Gastroesophageal sphincter (tissue), 4 donors: ENCODE data around the gene ADAMTS17. TPM values are rescaled to one million over a fixed set of nuclear protein-coding genes. Genes with fewer than 3 reads are reported as not detected.

Experiments used
- ATAC-seq: fragments of 150-250 bp; one replicate; pipeline ENCODE4 v1.9.1; 2016; ENCODE audit warnings: mild to moderate bottlenecking, moderate library complexity
- H3K27ac ChIP-seq, 4 donors: fragments of 200-600 bp; sonication (generic) in 3 of 4; 1 replicate in 3 of 4; 2 replicates in 1 of 4; pipeline ENCODE4 v1.5.1; 2016 to 2019
- H3K27me3 ChIP-seq: fragments of 200-600 bp; sonication (generic); one replicate; pipeline ENCODE4 v1.5.1; 2019
- H3K36me3 ChIP-seq, 2 donors: fragments of 200-600 bp; sonication (generic); one replicate each; pipeline ENCODE4 v1.5.1; 2019; ENCODE audit warnings: control low read depth in 1 of 2
- H3K4me1 ChIP-seq, 3 donors: fragments of 200-600 bp; sonication (generic); 1 replicate in 2 of 3; 2 replicates in 1 of 3; pipeline ENCODE4 v1.5.1; 2016 to 2019; ENCODE audit warnings: control low read depth in 2 of 3
- H3K4me3 ChIP-seq, 2 donors: fragments of 200-600 bp; sonication (generic); one replicate each; pipeline ENCODE4 v1.5.1; 2019; ENCODE audit warnings: mild to moderate bottlenecking in 1 of 2, moderate library complexity in 1 of 2
- H3K9me3 ChIP-seq, 3 donors: fragments of 200-600 bp; sonication (generic); one replicate each; pipeline ENCODE4 v1.5.1; 2017 to 2019; ENCODE audit warnings: control low read depth in 2 of 3
- CTCF ChIP-seq, 4 experiments: fragments of 200-600 bp in 2 of 4; fragments of 450-650 bp in 2 of 4; sonication (generic) in 1 of 4; IDR thresholded peaks; one replicate each; pipeline ENCODE4 v1.5.1; 2017 to 2019; ENCODE audit warnings: antibody characterized with exemption in 4 of 4, mild to moderate bottlenecking in 2 of 4, moderate library complexity in 2 of 4
- EP300 ChIP-seq: sonication (generic); formaldehyde crosslinking; IDR thresholded peaks from one replicate; pipeline ENCODE4 v1.6.1; 2017; ENCODE audit warnings: antibody characterized with exemption, mild to moderate bottlenecking
- POLR2A ChIP-seq, 2 donors: fragments of 450-650 bp; IDR thresholded peaks; one replicate each; pipeline ENCODE4 v1.6.1; 2017; ENCODE audit warnings: antibody characterized with exemption in 2 of 2, mild to moderate bottlenecking in 2 of 2, moderate library complexity in 1 of 2
- POLR2AphosphoS5 ChIP-seq: sonication (generic); formaldehyde crosslinking; IDR thresholded peaks from one replicate; pipeline ENCODE4 v1.6.1; 2017; ENCODE audit warnings: antibody characterized with exemption
- WGBS, 2 donors: methylation state at CpG; one replicate each; pipeline ENCODE4 v1.1.5; 2018; ENCODE audit warnings: low coverage in 1 of 2; 5-methylcytosine and 5-hydroxymethylcytosine counted together
- small RNA-seq, 4 donors: library from RNA; depleted of rRNA; stranded (forward); fragments of <200 nt; gene quantifications; one replicate each; pipeline ENCODE3, GENCODE V24; 2016
- total RNA-seq, 4 donors: library from RNA; depleted of rRNA; stranded (reverse); fragments of >200 nt; gene quantifications; one replicate each; pipeline ENCODE4 v1.1.0, GENCODE V29; 2016

The ADAMTS17 gene
- total RNA-seq, 4 donors from 2014 or later, result 4.9 to 14.0 (median 11.3) TPM

DNA sequence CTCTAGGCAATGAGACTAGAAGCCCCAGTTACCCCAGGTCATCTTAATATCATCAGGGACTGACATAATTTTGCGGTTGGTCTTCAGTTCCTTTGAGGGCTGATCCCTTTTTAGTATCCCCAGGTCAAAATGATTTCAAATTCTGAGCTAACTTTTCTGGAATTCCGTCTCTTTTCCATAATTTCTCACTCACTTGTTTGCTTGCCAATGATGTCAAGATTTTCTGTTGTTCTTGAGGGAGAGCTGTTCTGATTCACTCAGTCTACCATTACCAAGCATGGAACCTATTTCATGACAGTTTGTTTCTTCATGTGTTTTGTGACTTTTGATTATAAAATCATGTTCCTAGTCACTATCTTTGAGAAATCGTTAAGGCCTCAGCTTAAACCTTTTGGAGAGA is 418.1 kb downstream of the ADAMTS17 start:
- no peaks in the 10 kb centered on the region for H3K9me3 ChIP-seq
- no peaks in the 10 kb centered on the region for H3K27me3 ChIP-seq
- TF ChIP-seq POLR2AphosphoS5, result no peak
- TF ChIP-seq CTCF (IDR thresholded peaks at IDR 0.05), result no peak
- no peak for TF ChIP-seq POLR2A (IDR thresholded peaks at IDR 0.05)
- TF ChIP-seq EP300, result no peak
- 45 to 69% methylated on average over 2 to 3 of the region's 3 CpGs for WGBS, 2 donors
- ATAC-seq, result no peak
- no peaks in the 10 kb centered on the region for H3K36me3 ChIP-seq
- H3K27ac ChIP-seq, result no peak overlapping the region
- peaks cover 0 to 10% (median 3%) of the 10 kb centered on the region in 3 donors for H3K4me1 ChIP-seq
- no peak overlapping the region for H3K4me3 ChIP-seq

Small RNA genes lying within 50 kb of the gene (small RNA-seq; reads per million reads assigned to genes)
- 0 reads per million in 4 donors for gene RNA5SP402

Other genes starting within 250 kb of the ADAMTS17 start
- 1 to 10 TPM in 2 of 4 donors, under 1 TPM in 2; 0.27 to 7.6 (median 1.1) TPM for gene CERS3, start 187.0 kb upstream of the ADAMTS17 start, total RNA-seq